ES-I3 (cell line): ENCODE data around the gene SRGAP2C.
"Not testable (repeated sequence)": the region's sequence is repeated elsewhere in the genome, so short reads cannot be mapped to it uniquely, and the experiment has no call there.

Source experiments
- H3K36me3 ChIP-seq: 2 replicates; pipeline ENCODE4 v1.6.1; 2013; ENCODE audit warnings: mild to moderate bottlenecking, low read length, control low read depth, moderate library complexity; ENCODE audit not compliant: insufficient read depth
- H3K4me1 ChIP-seq: 2 replicates; pipeline ENCODE4 v1.6.1; 2013; ENCODE audit warnings: mild to moderate bottlenecking, control low read depth, low read length; ENCODE audit not compliant: insufficient read depth
- H3K9ac ChIP-seq: 2 replicates; pipeline ENCODE4 v1.6.1; 2013; ENCODE audit warnings: low read depth, mild to moderate bottlenecking, low read length, moderate library complexity
- H3K9me3 ChIP-seq: 2 replicates; pipeline ENCODE4 v1.6.1; 2013; ENCODE audit warnings: mild to moderate bottlenecking, low read length, moderate library complexity; ENCODE audit not compliant: control insufficient read depth, insufficient read depth

The SRGAP2C gene

GRCh38 chr1:121400541-121401310, 216.0 kb downstream of the SRGAP2C start:
- H3K9me3 ChIP-seq, H3K4me1 ChIP-seq, H3K36me3 ChIP-seq, H3K9ac ChIP-seq: not testable (repeated sequence)

DNA sequence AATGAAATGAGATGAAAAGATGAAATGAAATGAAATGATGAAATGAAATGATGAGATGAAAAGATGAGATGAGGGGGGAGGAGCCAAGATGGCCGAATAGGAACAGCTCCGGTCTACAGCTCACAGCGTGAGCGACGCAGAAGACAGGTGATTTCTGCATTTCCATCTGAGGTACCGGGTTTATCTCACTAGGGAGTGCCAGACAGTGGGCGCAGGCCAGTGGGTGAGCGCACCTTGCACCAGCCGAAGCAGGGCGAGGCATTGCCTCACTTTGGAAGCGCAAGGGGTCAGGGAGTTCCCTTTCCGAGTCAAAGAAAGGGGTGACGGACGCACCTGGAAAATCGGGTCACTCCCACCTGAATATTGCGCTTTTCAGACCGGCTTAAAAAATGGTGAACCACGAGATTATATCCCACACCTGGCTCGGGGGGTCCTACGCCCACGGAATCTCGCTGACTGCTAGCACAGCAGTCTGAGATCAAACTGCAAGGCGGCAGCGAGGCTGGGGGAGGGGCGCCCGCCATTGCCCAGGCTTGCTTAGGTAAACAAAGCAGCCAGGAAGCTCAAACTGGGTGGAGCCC, 216.7 kb downstream of the SRGAP2C start:
- not testable (repeated sequence) for H3K9me3 ChIP-seq, H3K4me1 ChIP-seq, H3K36me3 ChIP-seq
- peak overlapping the region; percentile 50; the same call in 1 of the 2 replicates for H3K9ac ChIP-seq

- H3K4me1 ChIP-seq, H3K9me3 ChIP-seq, H3K36me3 ChIP-seq, H3K9ac ChIP-seq: not testable (repeated sequence)
Measured at GRCh38 chr1:121403254-121403653, 218.5 kb downstream of the SRGAP2C start.

- no peaks in the 10 kb centered on the region for H3K36me3 ChIP-seq
- no peaks in the 10 kb centered on the region for H3K9me3 ChIP-seq
- H3K4me1 ChIP-seq, result no peaks in the 10 kb centered on the region
- H3K9ac ChIP-seq, result no peak overlapping the region
Measured at GRCh38 chr1:121408354-121408753, 223.6 kb downstream of the SRGAP2C start.

DNA sequence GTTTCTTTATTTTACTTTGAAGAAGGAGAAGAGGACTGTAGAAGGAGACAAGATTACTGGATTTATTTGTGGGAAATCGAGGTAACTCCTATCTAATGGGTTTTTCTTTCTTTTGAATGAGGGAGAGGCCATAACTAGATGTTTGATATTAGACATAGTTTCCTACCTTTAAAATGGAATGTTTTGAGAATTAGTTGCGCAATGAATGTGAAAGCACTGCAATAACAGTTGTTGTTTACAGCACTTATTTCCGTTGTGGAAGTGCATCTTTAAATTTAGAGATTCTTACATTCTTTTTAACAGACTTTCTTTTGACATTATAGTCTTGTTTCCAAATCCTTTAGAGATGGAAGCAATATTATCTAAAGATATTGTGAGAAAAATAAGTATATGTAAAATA, 229.0 kb downstream of the SRGAP2C start:
- no peaks in the 10 kb centered on the region for H3K9me3 ChIP-seq
- no peak overlapping the region for H3K9ac ChIP-seq
- H3K4me1 ChIP-seq, result no peaks in the 10 kb centered on the region
- H3K36me3 ChIP-seq, result no peaks in the 10 kb centered on the region

GRCh38 chr1:121414905-121415304, 230.1 kb downstream of the SRGAP2C start:
- H3K9ac ChIP-seq, result no peak overlapping the region
- no peaks in the 10 kb centered on the region for H3K9me3 ChIP-seq
- H3K4me1 ChIP-seq, result no peaks in the 10 kb centered on the region
- H3K36me3 ChIP-seq, result no peaks in the 10 kb centered on the region

DNA sequence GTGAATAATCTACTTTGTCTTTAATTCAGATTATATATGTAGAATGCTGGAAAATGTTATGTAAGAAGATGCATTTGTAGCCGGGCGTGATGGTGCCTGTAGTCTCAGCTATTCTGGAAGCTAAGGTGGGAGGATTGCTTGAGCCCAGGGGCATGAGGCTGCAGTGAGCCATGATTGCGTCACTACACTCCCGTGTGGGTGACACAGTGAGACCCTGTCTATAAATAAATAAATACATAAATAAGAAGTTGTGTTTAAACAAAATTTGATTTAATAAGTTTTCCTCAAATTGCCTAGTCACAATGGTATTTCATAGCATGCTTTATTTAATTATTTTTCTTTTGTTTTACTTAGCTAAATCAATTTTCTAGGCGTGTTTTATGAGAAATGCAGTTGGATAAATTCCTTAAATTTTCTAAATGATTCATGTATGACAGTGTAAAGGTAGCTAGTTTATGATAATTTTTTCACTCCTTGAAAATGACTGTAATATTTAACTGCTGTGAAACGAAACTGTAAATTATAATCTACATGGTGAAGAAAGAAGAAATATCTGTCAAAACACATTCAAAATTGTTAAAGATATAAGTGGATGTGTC, 232.6 kb downstream of the SRGAP2C start:
- no peaks in the 10 kb centered on the region for H3K4me1 ChIP-seq
- no peaks in the 10 kb centered on the region for H3K9me3 ChIP-seq
- H3K36me3 ChIP-seq, result no peaks in the 10 kb centered on the region
- no peak overlapping the region for H3K9ac ChIP-seq

GRCh38 chr1:121418369-121419049, 233.7 kb downstream of the SRGAP2C start:
- H3K4me1 ChIP-seq, result peaks cover 7% of the 10 kb centered on the region; the same call in 1 of the 2 replicates
- H3K36me3 ChIP-seq, result no peaks in the 10 kb centered on the region
- H3K9ac ChIP-seq, result peak overlapping the region; percentile 44; the same call in 1 of the 2 replicates
- H3K9me3 ChIP-seq, result no peaks in the 10 kb centered on the region

GRCh38 chr1:121419050-121419615, 234.4 kb downstream of the SRGAP2C start:
- not testable (repeated sequence) for H3K9ac ChIP-seq, H3K9me3 ChIP-seq, H3K4me1 ChIP-seq, H3K36me3 ChIP-seq

DNA sequence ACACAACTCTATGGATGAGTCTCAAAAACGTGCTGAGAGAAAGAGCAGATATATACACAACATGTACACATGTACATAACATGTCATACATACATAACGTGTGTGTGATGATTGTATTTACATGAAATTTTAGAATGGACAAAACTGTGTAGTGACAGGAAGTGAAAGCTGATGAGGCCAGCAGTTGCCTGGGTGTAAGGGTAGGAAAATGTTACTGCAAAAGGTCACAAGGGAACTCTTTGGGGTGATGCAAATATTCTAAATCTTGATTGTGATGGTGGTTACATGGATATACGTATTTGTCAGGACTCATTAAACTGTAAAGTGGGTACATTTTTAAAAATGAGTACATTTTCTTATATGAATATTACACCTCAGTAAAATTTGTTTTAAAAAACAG, 236.7 kb downstream of the SRGAP2C start:
- not testable (repeated sequence) for H3K4me1 ChIP-seq, H3K9ac ChIP-seq, H3K9me3 ChIP-seq, H3K36me3 ChIP-seq

DNA sequence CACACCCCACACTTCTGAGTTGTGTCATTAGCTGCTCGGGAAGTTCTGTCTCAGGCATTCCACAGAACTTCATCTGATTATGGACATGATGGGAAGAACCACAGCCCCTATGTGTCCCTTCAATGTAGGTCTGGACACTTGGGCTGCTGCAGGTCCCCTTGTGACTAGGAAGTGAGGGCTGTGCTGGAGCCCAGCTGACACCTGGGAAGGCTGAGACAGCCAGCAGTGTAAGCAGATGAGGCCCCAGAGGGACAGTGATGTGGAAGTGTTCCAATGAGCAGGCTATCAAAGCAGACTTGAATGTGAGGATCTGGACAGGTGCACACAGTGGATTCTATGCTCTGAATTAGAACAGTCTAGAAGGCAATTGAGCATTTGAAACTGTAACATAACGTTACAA, 239.2 kb downstream of the SRGAP2C start:
- H3K9ac ChIP-seq, H3K36me3 ChIP-seq: not testable (repeated sequence)

DNA sequence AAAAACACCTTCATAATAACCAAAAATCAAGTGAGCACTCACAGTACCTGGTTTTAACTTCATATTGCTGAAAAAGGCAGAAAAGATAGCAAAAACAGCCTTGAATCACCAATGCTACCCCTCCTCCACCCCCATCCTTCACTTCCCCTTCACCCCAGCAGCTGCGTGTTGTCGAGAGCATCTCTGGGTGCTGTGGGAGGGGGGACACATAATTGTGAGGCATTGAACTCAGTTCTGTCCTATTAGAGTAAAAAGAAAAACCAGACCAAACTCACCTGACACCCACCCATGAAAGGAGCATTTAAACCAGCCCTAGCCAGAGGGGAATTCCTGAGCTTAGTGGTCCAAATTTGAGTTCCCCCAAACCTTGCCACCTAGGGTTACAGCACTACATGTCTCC, 248.7 kb downstream of the SRGAP2C start:
- H3K9me3 ChIP-seq, H3K4me1 ChIP-seq, H3K36me3 ChIP-seq, H3K9ac ChIP-seq: not testable (repeated sequence)

More for the DNA sequence above, 239.2 kb downstream of the SRGAP2C start:
- not testable (repeated sequence) for H3K4me1 ChIP-seq, H3K9me3 ChIP-seq

- not testable (repeated sequence) for H3K36me3 ChIP-seq, H3K9me3 ChIP-seq, H3K4me1 ChIP-seq, H3K9ac ChIP-seq
Measured at GRCh38 chr1:121438862-121439261, 254.1 kb downstream of the SRGAP2C start.

DNA sequence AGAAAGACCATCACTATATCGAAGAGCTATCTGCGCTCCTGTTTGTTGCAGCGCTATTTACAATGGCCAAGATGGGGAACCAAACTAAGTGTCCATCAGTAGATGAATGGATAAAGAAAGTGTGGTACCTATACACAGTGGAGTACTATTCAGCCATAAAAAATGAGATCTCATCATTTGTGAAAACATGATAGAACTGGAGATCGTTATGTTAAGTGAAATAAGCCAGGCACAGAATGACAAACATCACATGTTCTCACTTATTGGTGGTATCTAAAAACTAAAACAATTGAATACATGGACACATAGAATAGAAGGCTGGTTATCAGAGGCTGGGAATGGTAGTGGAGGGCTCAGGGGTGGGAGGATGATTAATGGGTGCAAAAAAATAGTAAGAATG, 256.2 kb downstream of the SRGAP2C start:
- H3K9me3 ChIP-seq, result peaks cover 5% of the 10 kb centered on the region; the same call in 1 of the 2 replicates
- no peak overlapping the region for H3K9ac ChIP-seq
- H3K36me3 ChIP-seq, result no peaks in the 10 kb centered on the region
- no peaks in the 10 kb centered on the region for H3K4me1 ChIP-seq
